PC-9 (cell line): ENCODE measurements around the gene CMTR1. TPM values are rescaled to one million over a fixed set of nuclear protein-coding genes. Genes with fewer than 3 reads are reported as not detected.

Experiments used
- BruUV-seq: library from RNA; stranded (reverse); fragments of 400-500 nt; replicated peaks from 2 replicates; lab custom pipeline; 2021; lab: Mats Ljungman, UMichigan
- CTCF ChIA-PET: fragments of 300-600 bp; sonication (Branson Sonifier 250); formaldehyde crosslinking; loops from one replicate; lab custom pipeline; 2022; ENCODE audit warnings: antibody characterized with exemption; lab: Charles Lee
- POLR2A ChIA-PET: fragments of 300-600 bp; sonication (Branson Sonifier 250); formaldehyde crosslinking; loops from one replicate; lab custom pipeline; 2022; ENCODE audit warnings: antibody characterized with exemption; ENCODE audit not compliant: unreplicated experiment; lab: Charles Lee
- DNase-seq, 2 experiments: peaks; one replicate each; pipeline versions ENCODE4 v3.0.0 to v3.0.0-alpha.2; 2015 to 2022; ENCODE audit warnings: mixed read lengths in 1 of 2
- H2AFZ ChIP-seq: fragments of 200-600 bp; sonication (generic); 2 replicates; pipeline ENCODE4 v1.8.1; 2017; ENCODE audit warnings: antibody characterized with exemption
- H3F3A ChIP-seq: fragments of 200-600 bp; sonication (generic); 2 replicates; pipeline ENCODE4 v1.8.1; 2017; ENCODE audit warnings: antibody characterized with exemption, mild to moderate bottlenecking, low read depth; ENCODE audit not compliant: insufficient read depth
- H3K27ac ChIP-seq: fragments of 200-600 bp; sonication (generic); 2 replicates; pipeline ENCODE4 v1.6.1; 2016; ENCODE audit warnings: mixed run types
- H3K27me3 ChIP-seq: fragments of 200-600 bp; sonication (generic); 2 replicates; pipeline ENCODE4 v1.6.1; 2016; ENCODE audit warnings: low read depth, mixed run types; ENCODE audit not compliant: insufficient read depth
- H3K36me3 ChIP-seq: fragments of 200-600 bp; sonication (generic); 2 replicates; pipeline ENCODE4 v1.6.1; 2016; ENCODE audit warnings: low read depth, mixed run types
- H3K4me1 ChIP-seq: fragments of 200-600 bp; sonication (generic); replicated peaks from 2 replicates; pipeline ENCODE4 v1.6.1; 2016; ENCODE audit warnings: mixed run types; ENCODE audit not compliant: insufficient read depth
- H3K4me2 ChIP-seq: fragments of 200-600 bp; sonication (generic); 2 replicates; pipeline ENCODE4 v1.6.1; 2017; ENCODE audit warnings: mixed run types
- H3K4me3 ChIP-seq: fragments of 200-600 bp; sonication (generic); 2 replicates; pipeline ENCODE4 v1.6.1; 2016; ENCODE audit warnings: mixed run types
- H3K79me2 ChIP-seq: fragments of 200-600 bp; sonication (generic); 2 replicates; pipeline ENCODE4 v1.6.1; 2017; ENCODE audit warnings: low read depth, mixed run types
- H3K9me2 ChIP-seq: fragments of 200-600 bp; sonication (generic); 2 replicates; pipeline ENCODE4 v1.8.1; 2017; ENCODE audit warnings: mild to moderate bottlenecking; ENCODE audit not compliant: insufficient read depth
- H3K9me3 ChIP-seq: fragments of 200-600 bp; sonication (generic); 2 replicates; pipeline ENCODE4 v1.8.1; 2016; ENCODE audit warnings: low read depth; ENCODE audit not compliant: insufficient read depth
- H4K20me1 ChIP-seq: fragments of 200-600 bp; sonication (generic); 2 replicates; pipeline ENCODE4 v1.8.1; 2017; ENCODE audit not compliant: insufficient read depth
- CTCF ChIP-seq: fragments of 200-600 bp; sonication (generic); conservative IDR thresholded peaks from 2 replicates; pipeline ENCODE4 v1.6.1; 2017; ENCODE audit warnings: mixed run types, antibody characterized with exemption, mild to moderate bottlenecking, moderate library complexity
- EZH2 ChIP-seq: fragments of 200-600 bp; sonication (generic); IDR thresholded peaks from 2 replicates; pipeline ENCODE4 v1.8.0; 2017; ENCODE audit warnings: antibody characterized with exemption, low read depth
- intact Hi-C: fragments of 100-400 bp; cut with micrococcal nuclease; formaldehyde crosslinking; loops from one replicate; pipeline ENCODE4 v1.10.0; 2022; ENCODE audit not compliant: unreplicated experiment
- total RNA-seq: library from RNA; stranded (reverse); gene quantifications from 2 replicates; pipeline ENCODE4 v1.2.3, GENCODE V29; 2021

The CMTR1 gene
- total RNA-seq, 1 experiment from 2014 or later, result 28.3 TPM

DNA sequence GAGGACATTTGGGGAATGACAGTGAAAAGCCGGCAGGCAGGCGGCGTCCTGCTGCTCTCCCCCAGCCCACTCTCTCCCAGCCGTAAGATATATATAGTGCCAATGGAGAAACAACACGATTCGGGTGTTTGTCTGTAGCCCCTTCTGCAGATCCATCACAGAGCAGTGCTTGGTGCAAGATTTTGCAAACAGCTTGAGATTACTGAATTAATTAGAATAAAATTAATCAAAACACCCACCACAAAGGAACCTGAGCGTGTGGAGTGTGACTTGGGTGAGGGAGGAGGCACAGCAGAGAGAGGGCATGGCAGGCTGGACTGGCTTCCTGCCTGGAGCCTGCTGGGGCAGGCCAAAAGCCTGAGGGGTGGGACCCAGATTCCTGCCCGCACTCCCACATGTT, 95.5 kb downstream of the CMTR1 start:
- H3K4me1 ChIP-seq, result peaks cover 13% of the 10 kb centered on the region; the same call in 1 of the 2 replicates
- no peak overlapping the region for H3K27ac ChIP-seq
- no peak overlapping the region for H3K4me2 ChIP-seq
- ChIA-PET POLR2A (no interaction called here), CTCF (no interaction called here)
- peaks cover 10% of the 10 kb centered on the region; the same call in 1 of the 2 replicates for H3F3A ChIP-seq
- 0 out of 2 replicates have a peak, but pooled peaks cover 11% of the 10 kb centered on the region for H3K27me3 ChIP-seq
- no peaks in the 10 kb centered on the region for H3K79me2 ChIP-seq
- H3K9me2 ChIP-seq, result no peaks in the 10 kb centered on the region
- H3K36me3 ChIP-seq, result no peaks in the 10 kb centered on the region
- TF ChIP-seq CTCF (no peak), EZH2 (no peak)
- H4K20me1 ChIP-seq, result no peaks in the 10 kb centered on the region
- intact Hi-C loops, result no loop called here
- no peaks in the 10 kb centered on the region for H3K9me3 ChIP-seq
- no peak for DNase-seq
- no peak overlapping the region for H2AFZ ChIP-seq
- no TSS peak for BruUV-seq
- no peak overlapping the region for H3K4me3 ChIP-seq

DNA sequence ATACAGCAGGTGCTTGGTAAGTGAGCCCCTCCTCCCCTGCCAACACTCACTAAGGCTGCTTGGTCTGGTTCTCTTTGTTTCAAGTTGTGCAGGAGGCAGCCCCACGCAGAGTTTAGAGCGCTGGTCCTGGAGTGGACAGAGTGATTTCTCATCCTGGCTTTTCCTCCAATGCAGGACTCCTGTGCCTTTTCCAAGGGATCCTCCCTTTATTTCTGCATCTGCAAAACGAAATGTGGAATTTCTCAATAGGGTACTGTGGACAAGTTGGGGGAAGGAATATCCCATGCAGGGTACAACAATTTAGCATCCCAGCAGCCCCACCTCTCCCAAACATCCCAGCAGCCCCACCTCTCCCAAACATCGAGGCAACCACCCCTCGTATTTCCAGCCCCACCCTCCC, 97.3 kb downstream of the CMTR1 start:
- no TSS peak for BruUV-seq
- Histone ChIP-seq H3K27ac (no peak overlapping the region), H3K9me2 (no peaks in the 10 kb centered on the region), H3K79me2 (no peaks in the 10 kb centered on the region), H3K4me3 (no peak overlapping the region), H2AFZ (no peak overlapping the region), H4K20me1 (no peaks in the 10 kb centered on the region), H3F3A (no peaks in the 10 kb centered on the region; the same call in 1 of the 2 replicates), H3K4me1 (no peaks in the 10 kb centered on the region), H3K27me3 (0 out of 2 replicates have a peak, but pooled peaks cover 11% of the 10 kb centered on the region), H3K9me3 (no peaks in the 10 kb centered on the region), H3K36me3 (no peaks in the 10 kb centered on the region), H3K4me2 (no peak overlapping the region)
- ChIA-PET CTCF (interaction anchor here (1.1 kb wide), 1 partner anchor 8 kb away, joined by 3 read pairs; no protein-coding TSS in a partner anchor), POLR2A (no interaction called here)
- intact Hi-C loops, result loop anchor here (10.0 kb wide), 1 partner anchor 45 kb away; no protein-coding TSS in a partner anchor
- TF ChIP-seq CTCF (no peak), EZH2 (no peak)
- DNase-seq, result no peak

- Histone ChIP-seq H3K9me2 (no peaks in the 10 kb centered on the region), H3K4me1 (no peaks in the 10 kb centered on the region), H3K36me3 (no peaks in the 10 kb centered on the region), H3K9me3 (no peaks in the 10 kb centered on the region), H3K79me2 (no peaks in the 10 kb centered on the region), H3K27ac (no peak overlapping the region), H3F3A (no peaks in the 10 kb centered on the region), H3K4me2 (no peak overlapping the region), H2AFZ (no peak overlapping the region), H3K27me3 (0 out of 2 replicates have a peak, but pooled peaks cover 11% of the 10 kb centered on the region), H3K4me3 (no peak overlapping the region), H4K20me1 (no peaks in the 10 kb centered on the region)
- intact Hi-C loops, result loop anchor here (10.0 kb wide), 1 partner anchor 46 kb away; no protein-coding TSS in a partner anchor
- ChIA-PET POLR2A (interaction anchor here (0.6 kb wide), 1 partner anchor 1126 kb away, joined by 4 read pairs; no protein-coding TSS in a partner anchor), CTCF (interaction anchor here (0.7 kb wide), 1 partner anchor 37 kb away, joined by 4 read pairs; no protein-coding TSS in a partner anchor)
- BruUV-seq, result no TSS peak
- TF ChIP-seq CTCF (no peak), EZH2 (no peak)
- DNase-seq, result no peak
Observed at GRCh38 chr6:37531026-37531425, 98.0 kb downstream of the CMTR1 start.

Other genes starting within 250 kb of the CMTR1 start
- gene TBC1D22B, start 175.4 kb upstream of the CMTR1 start, total RNA-seq, result 10.4 and 14.6 TPM in 2 replicates
- gene TMEM217, start 175.1 kb upstream of the CMTR1 start, total RNA-seq, result 4.9 and 5.3 TPM in 2 replicates
- 17.5 and 18.7 TPM in 2 replicates for gene RNF8, start 79.2 kb upstream of the CMTR1 start, total RNA-seq
- gene CCDC167, start 66.7 kb downstream of the CMTR1 start, total RNA-seq, result 29.4 and 33.5 TPM in 2 replicates